ENCODE results near the gene RAB39A.
"Not testable (repeated sequence)": the region's sequence is repeated elsewhere in the genome, so short reads cannot be mapped to it uniquely, and the experiment has no call there.

Gene RAB39A

GRCh38 chr11:107928046-107928766 lies at the start of gene RAB39A:
Gene RAB39A, plus strand, starts transcription at chr11:107928448. Its CDS starts 121 bp downstream, at chr11:107928569.
- H3K4me2 ChIP-seq (ENCODE audit: insufficient read depth, low read length), result no peak within 1 kb of the TSS
- no peak within 1 kb of the TSS for H3K9ac ChIP-seq (ENCODE audit: low read depth, low read length)
- ATAC-seq (ENCODE audit: insufficient read depth, low read depth), result no peak
- no peaks in the 10 kb centered on the region for H3K79me2 ChIP-seq (ENCODE audit: insufficient read depth, low read length)
- H3K4me3 ChIP-seq (ENCODE audit: low read depth in 1 of 2, low read length in 2 of 2), result no peak within 1 kb of the TSS
- no peaks in the 10 kb centered on the region for H3K9me3 ChIP-seq (ENCODE audit: insufficient read depth, low read length, severe bottlenecking)
- no peak within 1 kb of the TSS for H3K27ac ChIP-seq (ENCODE audit: low read length)
- TF ChIP-seq EZH2 (IDR thresholded peaks at IDR 0.05; ENCODE audit: borderline replicate concordance, low read depth, low read length, severe bottlenecking) (no peak), CTCF (IDR thresholded peaks at IDR 0.05; ENCODE audit: borderline replicate concordance, extremely low read depth, low read length, poor library complexity, severe bottlenecking) (no peak)
- no peaks in the 10 kb centered on the region for H3K4me1 ChIP-seq (ENCODE audit: insufficient read depth, low read length)
- no peaks in the 10 kb centered on the region for H3K27me3 ChIP-seq (ENCODE audit: insufficient read depth, low read length, poor library complexity)
- no peak for DNase-seq
- H3K36me3 ChIP-seq (ENCODE audit: insufficient read depth, low read length), result no peaks in the 10 kb centered on the region
- H4K20me1 ChIP-seq (ENCODE audit: insufficient read depth, low read length), result no peaks in the 10 kb centered on the region
- no peak within 1 kb of the TSS for H2AFZ ChIP-seq (ENCODE audit: low read depth, low read length)

GRCh38 chr11:107881471-107881870 lies 46.8 kb upstream of the RAB39A start:
- H3K4me2 ChIP-seq (ENCODE audit: insufficient read depth, low read length); H3K9ac ChIP-seq (ENCODE audit: low read depth, low read length); H3K79me2 ChIP-seq (ENCODE audit: insufficient read depth, low read length); H3K4me3 ChIP-seq (ENCODE audit: low read depth in 1 of 2, low read length in 2 of 2); H3K27ac ChIP-seq (ENCODE audit: low read length); ATAC-seq (ENCODE audit: insufficient read depth, low read depth); H3K36me3 ChIP-seq (ENCODE audit: insufficient read depth, low read length); H2AFZ ChIP-seq (ENCODE audit: low read depth, low read length); H4K20me1 ChIP-seq (ENCODE audit: insufficient read depth, low read length); H3K9me3 ChIP-seq (ENCODE audit: insufficient read depth, low read length, severe bottlenecking); H3K27me3 ChIP-seq (ENCODE audit: insufficient read depth, low read length, poor library complexity); H3K4me1 ChIP-seq (ENCODE audit: insufficient read depth, low read length); DNase-seq: not testable (repeated sequence)

GRCh38 chr11:107882095-107882820 lies 46.0 kb upstream of the RAB39A start:
- no peak overlapping the region for H2AFZ ChIP-seq (ENCODE audit: low read depth, low read length)
- no peaks in the 10 kb centered on the region for H4K20me1 ChIP-seq (ENCODE audit: insufficient read depth, low read length)
- no peaks in the 10 kb centered on the region for H3K79me2 ChIP-seq (ENCODE audit: insufficient read depth, low read length)
- no peak for DNase-seq
- H3K4me3 ChIP-seq (ENCODE audit: low read depth in 1 of 2, low read length in 2 of 2), result no peak overlapping the region
- no peaks in the 10 kb centered on the region for H3K4me1 ChIP-seq (ENCODE audit: insufficient read depth, low read length)
- no peaks in the 10 kb centered on the region for H3K36me3 ChIP-seq (ENCODE audit: insufficient read depth, low read length)
- no peak overlapping the region for H3K27ac ChIP-seq (ENCODE audit: low read length)
- H3K9me3 ChIP-seq (ENCODE audit: insufficient read depth, low read length, severe bottlenecking), result no peaks in the 10 kb centered on the region
- TF ChIP-seq EZH2 (IDR thresholded peaks at IDR 0.05; ENCODE audit: borderline replicate concordance, low read depth, low read length, severe bottlenecking), result no peak
- no peaks in the 10 kb centered on the region for H3K27me3 ChIP-seq (ENCODE audit: insufficient read depth, low read length, poor library complexity)
- no peak overlapping the region for H3K9ac ChIP-seq (ENCODE audit: low read depth, low read length)
- H3K4me2 ChIP-seq (ENCODE audit: insufficient read depth, low read length), result no peak overlapping the region
- no peak for ATAC-seq (ENCODE audit: insufficient read depth, low read depth)

GRCh38 chr11:107898270-107898669 lies 30.0 kb upstream of the RAB39A start:
- H4K20me1 ChIP-seq (ENCODE audit: insufficient read depth, low read length), result no peaks in the 10 kb centered on the region
- H3K9me3 ChIP-seq (ENCODE audit: insufficient read depth, low read length, severe bottlenecking), result no peaks in the 10 kb centered on the region
- H2AFZ ChIP-seq (ENCODE audit: low read depth, low read length), result no peak overlapping the region
- H3K9ac ChIP-seq (ENCODE audit: low read depth, low read length), result no peak overlapping the region
- 0 out of 3 replicates have a peak, but pooled peaks have one; percentile 52 for ATAC-seq (ENCODE audit: insufficient read depth, low read depth)
- H3K27ac ChIP-seq (ENCODE audit: low read length), result no peak overlapping the region
- H3K4me2 ChIP-seq (ENCODE audit: insufficient read depth, low read length), result no peak overlapping the region
- H3K4me1 ChIP-seq (ENCODE audit: insufficient read depth, low read length), result no peaks in the 10 kb centered on the region
- no peaks in the 10 kb centered on the region for H3K27me3 ChIP-seq (ENCODE audit: insufficient read depth, low read length, poor library complexity)
- no peak for TF ChIP-seq EZH2 (IDR thresholded peaks at IDR 0.05; ENCODE audit: borderline replicate concordance, low read depth, low read length, severe bottlenecking)
- TF ChIP-seq CTCF (IDR thresholded peaks at IDR 0.05; ENCODE audit: borderline replicate concordance, extremely low read depth, low read length, poor library complexity, severe bottlenecking), result peak; percentile 35
- H3K4me3 ChIP-seq (ENCODE audit: low read depth in 1 of 2, low read length in 2 of 2), result no peak overlapping the region
- no peaks in the 10 kb centered on the region for H3K36me3 ChIP-seq (ENCODE audit: insufficient read depth, low read length)
- no peak for DNase-seq
- no peaks in the 10 kb centered on the region for H3K79me2 ChIP-seq (ENCODE audit: insufficient read depth, low read length)

All from DND-41 (cell line).